PC-9 (cell line): ENCODE results near the gene DYSF. TPM values are rescaled to one million over a fixed set of nuclear protein-coding genes. Genes with fewer than 3 reads are reported as not detected.

Source experiments
- BruUV-seq: library from RNA; stranded (reverse); fragments of 400-500 nt; replicated peaks from 2 replicates; lab custom pipeline; 2021; lab: Mats Ljungman, UMichigan
- CTCF ChIA-PET: fragments of 300-600 bp; sonication (Branson Sonifier 250); formaldehyde crosslinking; loops from one replicate; lab custom pipeline; 2022; ENCODE audit warnings: antibody characterized with exemption; lab: Charles Lee
- POLR2A ChIA-PET: fragments of 300-600 bp; sonication (Branson Sonifier 250); formaldehyde crosslinking; loops from one replicate; lab custom pipeline; 2022; ENCODE audit warnings: antibody characterized with exemption; ENCODE audit not compliant: unreplicated experiment; lab: Charles Lee
- DNase-seq, 2 experiments: peaks; one replicate each; pipeline versions ENCODE4 v3.0.0 to v3.0.0-alpha.2; 2015 to 2022; ENCODE audit warnings: mixed read lengths in 1 of 2
- H2AFZ ChIP-seq: fragments of 200-600 bp; sonication (generic); 2 replicates; pipeline ENCODE4 v1.8.1; 2017; ENCODE audit warnings: antibody characterized with exemption
- H3F3A ChIP-seq: fragments of 200-600 bp; sonication (generic); 2 replicates; pipeline ENCODE4 v1.8.1; 2017; ENCODE audit warnings: antibody characterized with exemption, mild to moderate bottlenecking, low read depth; ENCODE audit not compliant: insufficient read depth
- H3K27ac ChIP-seq: fragments of 200-600 bp; sonication (generic); 2 replicates; pipeline ENCODE4 v1.6.1; 2016; ENCODE audit warnings: mixed run types
- H3K27me3 ChIP-seq: fragments of 200-600 bp; sonication (generic); 2 replicates; pipeline ENCODE4 v1.6.1; 2016; ENCODE audit warnings: low read depth, mixed run types; ENCODE audit not compliant: insufficient read depth
- H3K36me3 ChIP-seq: fragments of 200-600 bp; sonication (generic); 2 replicates; pipeline ENCODE4 v1.6.1; 2016; ENCODE audit warnings: low read depth, mixed run types
- H3K4me1 ChIP-seq: fragments of 200-600 bp; sonication (generic); replicated peaks from 2 replicates; pipeline ENCODE4 v1.6.1; 2016; ENCODE audit warnings: mixed run types; ENCODE audit not compliant: insufficient read depth
- H3K4me2 ChIP-seq: fragments of 200-600 bp; sonication (generic); 2 replicates; pipeline ENCODE4 v1.6.1; 2017; ENCODE audit warnings: mixed run types
- H3K4me3 ChIP-seq: fragments of 200-600 bp; sonication (generic); 2 replicates; pipeline ENCODE4 v1.6.1; 2016; ENCODE audit warnings: mixed run types
- H3K79me2 ChIP-seq: fragments of 200-600 bp; sonication (generic); 2 replicates; pipeline ENCODE4 v1.6.1; 2017; ENCODE audit warnings: low read depth, mixed run types
- H3K9me2 ChIP-seq: fragments of 200-600 bp; sonication (generic); 2 replicates; pipeline ENCODE4 v1.8.1; 2017; ENCODE audit warnings: mild to moderate bottlenecking; ENCODE audit not compliant: insufficient read depth
- H3K9me3 ChIP-seq: fragments of 200-600 bp; sonication (generic); 2 replicates; pipeline ENCODE4 v1.8.1; 2016; ENCODE audit warnings: low read depth; ENCODE audit not compliant: insufficient read depth
- H4K20me1 ChIP-seq: fragments of 200-600 bp; sonication (generic); 2 replicates; pipeline ENCODE4 v1.8.1; 2017; ENCODE audit not compliant: insufficient read depth
- CTCF ChIP-seq: fragments of 200-600 bp; sonication (generic); conservative IDR thresholded peaks from 2 replicates; pipeline ENCODE4 v1.6.1; 2017; ENCODE audit warnings: mixed run types, antibody characterized with exemption, mild to moderate bottlenecking, moderate library complexity
- EZH2 ChIP-seq: fragments of 200-600 bp; sonication (generic); IDR thresholded peaks from 2 replicates; pipeline ENCODE4 v1.8.0; 2017; ENCODE audit warnings: antibody characterized with exemption, low read depth
- intact Hi-C: fragments of 100-400 bp; cut with micrococcal nuclease; formaldehyde crosslinking; loops from one replicate; pipeline ENCODE4 v1.10.0; 2022; ENCODE audit not compliant: unreplicated experiment
- total RNA-seq: library from RNA; stranded (reverse); gene quantifications from 2 replicates; pipeline ENCODE4 v1.2.3, GENCODE V29; 2021

DYSF gene
- total RNA-seq, 1 experiment from 2014 or later = 12.2 TPM

DNA sequence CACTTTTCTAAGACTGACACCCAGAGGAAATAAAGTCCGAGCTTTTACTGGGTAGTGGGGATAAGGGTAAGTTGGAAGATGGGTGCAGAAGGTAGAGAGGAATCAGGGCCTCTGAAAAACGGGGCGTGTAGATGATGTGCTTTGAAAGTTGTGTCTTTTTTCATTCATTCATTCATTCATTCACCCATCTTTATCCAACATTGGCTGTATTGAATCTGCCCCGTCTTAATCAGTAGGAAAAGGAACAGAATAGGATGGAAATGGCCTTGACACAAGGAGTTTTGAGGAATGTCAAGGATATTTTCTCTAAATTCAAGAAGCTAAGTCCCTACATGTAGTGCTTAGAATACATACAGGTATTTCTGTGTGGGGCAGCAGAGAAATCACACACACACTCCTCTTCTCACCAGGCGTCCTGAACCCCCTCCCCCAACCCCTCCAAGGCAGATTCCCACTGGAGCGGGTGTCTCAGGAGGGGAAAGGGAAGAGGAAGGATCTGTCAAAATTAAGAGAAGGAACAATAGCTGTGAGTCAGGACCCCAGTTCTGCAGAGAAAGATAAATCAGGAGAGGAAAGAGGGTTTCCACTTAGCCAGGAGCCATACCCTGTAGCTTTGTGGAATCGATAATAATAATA is 13.9 kb downstream of the DYSF start:
- H3K4me3 ChIP-seq = peak overlapping the region; percentile 58
- no peak for TF ChIP-seq EZH2
- TF ChIP-seq CTCF = no peak
- CTCF ChIA-PET = interaction anchor here (0.5 kb wide), 1 partner anchor 43 kb away, joined by 11 read pairs; no protein-coding TSS in a partner anchor
- H3K36me3 ChIP-seq = no peaks in the 10 kb centered on the region
- no TSS peak for BruUV-seq
- no peaks in the 10 kb centered on the region for H3K79me2 ChIP-seq
- intact Hi-C loops = no loop called here
- H3K9me3 ChIP-seq = no peaks in the 10 kb centered on the region; the same call in 1 of the 2 replicates
- H2AFZ ChIP-seq = peak overlapping the region; percentile 85
- peak in 1 of 2 experiments; percentile 18 for DNase-seq
- peaks cover 19% of the 10 kb centered on the region for H3K4me1 ChIP-seq
- H4K20me1 ChIP-seq = no peaks in the 10 kb centered on the region
- no peak overlapping the region for H3K27ac ChIP-seq
- no peaks in the 10 kb centered on the region for H3K9me2 ChIP-seq
- H3K4me2 ChIP-seq = peak overlapping the region; percentile 77
- no peaks in the 10 kb centered on the region for H3F3A ChIP-seq
- POLR2A ChIA-PET = no interaction called here
- H3K27me3 ChIP-seq = no peaks in the 10 kb centered on the region

DNA sequence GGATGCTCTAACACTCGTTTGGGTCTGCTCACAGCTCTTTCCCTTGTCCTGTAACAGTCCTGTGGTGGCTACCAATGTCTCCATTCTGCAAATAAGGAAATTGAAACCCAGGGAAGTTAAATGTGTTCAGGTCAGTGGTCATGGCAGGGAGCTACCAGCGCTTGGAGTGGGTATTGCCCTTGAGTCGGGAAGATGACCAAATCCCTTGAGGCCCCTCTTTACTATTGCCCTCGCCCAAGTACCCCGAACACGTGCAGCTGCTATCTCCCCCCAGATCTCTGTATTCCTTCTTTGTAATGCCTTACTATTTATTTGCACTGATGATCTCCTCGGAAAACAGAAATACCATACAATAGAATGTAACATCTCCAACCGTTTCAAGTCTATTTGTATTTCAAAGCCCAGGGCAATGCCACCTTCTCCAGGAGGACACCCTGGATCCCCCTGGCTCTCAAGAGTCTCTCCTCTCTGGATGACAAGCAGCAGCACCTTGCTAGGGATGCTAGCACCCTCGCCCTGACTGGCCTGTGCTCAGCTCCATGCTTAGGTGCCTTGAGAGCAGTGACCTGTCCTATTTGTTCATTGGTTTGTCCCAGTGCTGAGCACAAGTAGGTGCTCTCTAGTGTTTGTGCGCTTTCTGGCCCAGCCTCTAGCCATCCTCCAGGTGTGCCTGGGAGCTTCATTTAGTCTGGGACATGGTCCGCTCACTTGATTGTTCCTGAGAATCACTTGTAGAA is 15.1 kb downstream of the DYSF start:
- H3K27ac ChIP-seq = no peak overlapping the region
- H3K9me3 ChIP-seq = no peaks in the 10 kb centered on the region
- intact Hi-C loops = no loop called here
- DNase-seq = no peak
- ChIA-PET CTCF (interaction anchor here (0.5 kb wide), 1 partner anchor 1637 kb away, joined by 9 read pairs; no protein-coding TSS in a partner anchor), POLR2A (no interaction called here)
- no TSS peak for BruUV-seq
- H3K4me2 ChIP-seq = no peak overlapping the region
- H3K27me3 ChIP-seq = no peaks in the 10 kb centered on the region
- H3K9me2 ChIP-seq = no peaks in the 10 kb centered on the region
- H2AFZ ChIP-seq = no peak overlapping the region
- no peaks in the 10 kb centered on the region for H4K20me1 ChIP-seq
- peaks cover 19% of the 10 kb centered on the region for H3K4me1 ChIP-seq
- H3K79me2 ChIP-seq = no peaks in the 10 kb centered on the region
- no peak overlapping the region for H3K4me3 ChIP-seq
- TF ChIP-seq CTCF (no peak), EZH2 (no peak)
- no peaks in the 10 kb centered on the region for H3F3A ChIP-seq
- H3K36me3 ChIP-seq = no peaks in the 10 kb centered on the region

- CTCF ChIA-PET = no interaction called here
- Histone ChIP-seq H2AFZ (no peak overlapping the region), H3K27ac (no peak overlapping the region), H3K27me3 (no peaks in the 10 kb centered on the region), H3K4me3 (no peak overlapping the region), H3K4me2 (no peak overlapping the region), H4K20me1 (no peaks in the 10 kb centered on the region), H3K9me2 (no peaks in the 10 kb centered on the region), H3K79me2 (no peaks in the 10 kb centered on the region), H3F3A (no peaks in the 10 kb centered on the region), H3K4me1 (peaks cover 24% of the 10 kb centered on the region), H3K9me3 (no peaks in the 10 kb centered on the region), H3K36me3 (no peaks in the 10 kb centered on the region)
- DNase-seq = no peak
- BruUV-seq = no TSS peak
- TF ChIP-seq EZH2 (no peak), CTCF (no peak)
- intact Hi-C loops = no loop called here
- POLR2A ChIA-PET = no interaction called here
These were observed 16.3 kb downstream of the DYSF start for GRCh38 chr2:71469403-71470398.
